Endodermal cell (in vitro differentiated cells): Measurements from ENCODE around the gene CREB3. TPM values are rescaled to one million over a fixed set of nuclear protein-coding genes. Genes with fewer than 3 reads are reported as not detected.

Experiments
- DNase-seq: peaks from one replicate; pipeline ENCODE4 v3.0.0-alpha.2; 2017
- H3K27ac ChIP-seq: 2 replicates; pipeline ENCODE4 v1.5.1; 2013; ENCODE audit warnings: mild to moderate bottlenecking, low read depth, low read length, moderate library complexity
- H3K27me3 ChIP-seq: 2 replicates; pipeline ENCODE4 v1.6.1; 2013; ENCODE audit warnings: mild to moderate bottlenecking, low read length, moderate library complexity; ENCODE audit not compliant: insufficient read depth, control insufficient read depth, poor library complexity, severe bottlenecking
- H3K36me3 ChIP-seq: 2 replicates; pipeline ENCODE4 v1.7.0; 2013; ENCODE audit warnings: mild to moderate bottlenecking, low read length, moderate library complexity; ENCODE audit not compliant: control insufficient read depth, insufficient read depth
- H3K4me1 ChIP-seq: one replicate; pipeline ENCODE4 v1.7.0; 2013; ENCODE audit warnings: low read length; ENCODE audit not compliant: control insufficient read depth, insufficient read depth
- H3K4me3 ChIP-seq: 2 replicates; pipeline ENCODE4 v1.5.1; 2013; ENCODE audit warnings: mild to moderate bottlenecking, low read length, moderate library complexity
- H3K9ac ChIP-seq: 2 replicates; pipeline ENCODE4 v1.6.1; 2013; ENCODE audit warnings: mild to moderate bottlenecking, low read length, moderate library complexity; ENCODE audit not compliant: poor library complexity, severe bottlenecking; ENCODE audit errors: extremely low read depth
- H3K9me3 ChIP-seq: 2 replicates; pipeline ENCODE4 v1.6.1; 2013; ENCODE audit warnings: mild to moderate bottlenecking, low read length, moderate library complexity; ENCODE audit not compliant: control insufficient read depth
- H3K27ac Mint-ChIP-seq: 2 replicates; pipeline ENCODE4 v1.8.0; 2020; ENCODE audit warnings: mixed read lengths
- H3K27me3 Mint-ChIP-seq: 2 replicates; pipeline ENCODE4 v1.8.0; 2021; ENCODE audit warnings: mild to moderate bottlenecking, mixed read lengths; ENCODE audit not compliant: insufficient read depth
- H3K36me3 Mint-ChIP-seq: 2 replicates; pipeline ENCODE4 v1.8.0; 2020; ENCODE audit warnings: low read depth, mixed read lengths
- H3K4me1 Mint-ChIP-seq: 2 replicates; pipeline ENCODE4 v1.8.0; 2020; ENCODE audit warnings: mixed read lengths
- H3K4me3 Mint-ChIP-seq: 2 replicates; pipeline ENCODE4 v1.8.0; 2020; ENCODE audit warnings: mild to moderate bottlenecking, moderate library complexity, mixed read lengths
- H3K9me3 Mint-ChIP-seq: 2 replicates; pipeline ENCODE4 v1.8.0; 2020; ENCODE audit warnings: mild to moderate bottlenecking, mixed read lengths
- CTCF ChIP-seq: fragments of 200-600 bp; sonication (generic); conservative IDR thresholded peaks from 2 replicates; pipeline ENCODE4 v1.5.0; 2021; ENCODE audit warnings: antibody characterized with exemption, mild to moderate bottlenecking
- WGBS, 2 experiments: methylation state at CpG; one replicate each; pipeline versions ENCODE4 v1.1.5 to v1.1.7; 2013; ENCODE audit warnings: missing lambda C conversion rate in 2 of 2, mixed read lengths in 1 of 2; ENCODE audit not compliant: insufficient coverage in 1 of 2, insufficient read length in 1 of 2; 5-methylcytosine and 5-hydroxymethylcytosine counted together
- total RNA-seq, 2 donors: library from RNA; stranded (reverse); fragmentation: NEBNext Ultra II Directional in 1 of 2; extraction: Animal tissue kit (Norgen Biotek cat#: 25700) in 1 of 2; gene quantifications; 2 replicates in 1 of 2; 3 replicates in 1 of 2; pipeline ENCODE4 v1.2.1, GENCODE V29; 2021

The CREB3 gene
- total RNA-seq, 2 donors from 2014 or later: 28.1 to 33.6 TPM

DNA sequence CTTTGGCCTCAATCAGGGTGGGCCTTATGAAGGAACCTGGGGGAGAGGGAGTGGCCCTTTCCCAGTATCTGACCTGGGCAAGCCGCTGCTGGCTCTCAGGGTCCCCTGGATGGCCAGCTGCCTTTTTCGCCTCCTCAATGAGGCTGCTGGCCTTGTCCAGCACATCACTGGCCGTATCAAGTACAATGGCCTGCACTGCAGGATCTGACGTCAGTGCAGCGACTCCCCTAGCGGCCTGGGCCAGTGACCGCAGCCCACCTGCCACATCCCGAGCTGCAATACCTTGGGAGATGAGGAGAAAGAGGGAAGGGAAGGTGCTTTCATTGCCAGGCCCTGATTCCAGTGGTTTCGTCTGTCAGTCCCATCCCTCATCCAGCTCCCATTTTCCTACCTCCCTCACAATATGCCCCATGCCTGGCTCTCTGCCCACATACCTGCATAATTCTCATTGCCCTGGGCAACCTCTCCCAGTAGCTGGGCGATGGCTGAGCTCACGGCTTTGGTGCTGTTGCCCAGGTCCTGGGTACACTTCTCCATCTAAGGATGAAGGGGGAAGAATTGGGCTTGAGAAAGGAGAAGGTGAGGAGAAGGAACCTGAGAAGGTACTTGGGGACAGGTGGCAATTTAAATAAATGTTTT lies 19.6 kb upstream of the CREB3 start:
- no peaks in the 10 kb centered on the region for H3K9me3 ChIP-seq
- peaks cover 93% of the 10 kb centered on the region for H3K36me3 ChIP-seq
- H3K9ac ChIP-seq: no peak overlapping the region
- H3K27me3 Mint-ChIP-seq: no peaks in the 10 kb centered on the region
- H3K27ac Mint-ChIP-seq: peak overlapping the region; percentile 27
- no peaks in the 10 kb centered on the region for H3K4me1 ChIP-seq
- peaks cover 80% of the 10 kb centered on the region for H3K36me3 Mint-ChIP-seq
- no peak overlapping the region for H3K27ac ChIP-seq
- H3K27me3 ChIP-seq: no peaks in the 10 kb centered on the region
- TF ChIP-seq CTCF: peak; percentile 57
- peak; percentile 68 for DNase-seq
- no peak overlapping the region for H3K4me3 Mint-ChIP-seq
- no peaks in the 10 kb centered on the region for H3K4me1 Mint-ChIP-seq
- H3K4me3 ChIP-seq: no peak overlapping the region
- WGBS, 2 experiments: 93 to 96% methylated on average over 4 to 11 of the region's 11 CpGs
- no peaks in the 10 kb centered on the region for H3K9me3 Mint-ChIP-seq

DNA sequence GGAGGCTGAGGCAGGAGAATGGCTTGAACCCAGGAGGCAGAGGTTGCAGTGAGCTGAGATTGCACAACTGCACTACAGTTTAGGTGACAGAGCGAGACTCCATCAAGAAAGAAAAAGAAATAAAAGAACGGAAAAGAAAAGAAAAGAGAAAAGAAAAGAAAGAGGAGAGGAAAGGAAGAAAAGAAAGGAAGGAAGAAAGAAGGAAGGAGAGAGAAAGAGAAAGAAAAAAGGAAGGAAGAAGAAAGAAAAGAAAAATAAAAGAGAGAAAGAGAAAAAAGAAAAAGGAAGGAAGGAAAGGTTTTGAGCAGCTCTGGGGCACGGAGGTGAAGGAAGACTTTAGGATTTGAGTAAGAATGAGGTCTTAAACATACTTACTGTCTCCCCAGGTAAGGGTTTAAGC lies 18.9 kb upstream of the CREB3 start:
- H3K9me3 ChIP-seq: no peaks in the 10 kb centered on the region
- TF ChIP-seq CTCF: no peak
- Mint-ChIP-seq H3K9me3 (no peaks in the 10 kb centered on the region), H3K36me3 (peaks cover 80% of the 10 kb centered on the region), H3K27ac (no peak overlapping the region), H3K4me1 (no peaks in the 10 kb centered on the region), H3K4me3 (no peak overlapping the region), H3K27me3 (no peaks in the 10 kb centered on the region)
- H3K36me3 ChIP-seq: peaks cover 93% of the 10 kb centered on the region
- H3K27me3 ChIP-seq: no peaks in the 10 kb centered on the region
- no peak for DNase-seq
- no peaks in the 10 kb centered on the region for H3K4me1 ChIP-seq
- no peak overlapping the region for H3K4me3 ChIP-seq
- H3K9ac ChIP-seq: no peak overlapping the region
- H3K27ac ChIP-seq: no peak overlapping the region
- WGBS, 2 experiments: 92 to 94% methylated on average over 3 of the region's 3 CpGs

GRCh38 chr9:35714123-35714522 lies 18.3 kb upstream of the CREB3 start:
- Mint-ChIP-seq H3K27me3 (no peaks in the 10 kb centered on the region), H3K9me3 (no peaks in the 10 kb centered on the region), H3K36me3 (peaks cover 78% of the 10 kb centered on the region), H3K4me1 (no peaks in the 10 kb centered on the region), H3K4me3 (no peak overlapping the region), H3K27ac (no peak overlapping the region)
- Histone ChIP-seq H3K4me1 (no peaks in the 10 kb centered on the region), H3K27ac (no peak overlapping the region), H3K9ac (no peak overlapping the region), H3K36me3 (peaks cover 93% of the 10 kb centered on the region), H3K27me3 (no peaks in the 10 kb centered on the region), H3K9me3 (no peaks in the 10 kb centered on the region), H3K4me3 (no peak overlapping the region)
- no peak for TF ChIP-seq CTCF
- WGBS, 2 experiments: 95 to 100% methylated on average over 6 of the region's 6 CpGs
- no peak for DNase-seq
